ENCODE data around the gene BEST1. TPM values are rescaled to one million over a fixed set of nuclear protein-coding genes. Genes with fewer than 3 reads are reported as not detected.
A peak's percentile ranks its signal among the peaks of the same experiment; 100 is the strongest.

BEST1 gene
- not detected for total RNA-seq

DNA sequence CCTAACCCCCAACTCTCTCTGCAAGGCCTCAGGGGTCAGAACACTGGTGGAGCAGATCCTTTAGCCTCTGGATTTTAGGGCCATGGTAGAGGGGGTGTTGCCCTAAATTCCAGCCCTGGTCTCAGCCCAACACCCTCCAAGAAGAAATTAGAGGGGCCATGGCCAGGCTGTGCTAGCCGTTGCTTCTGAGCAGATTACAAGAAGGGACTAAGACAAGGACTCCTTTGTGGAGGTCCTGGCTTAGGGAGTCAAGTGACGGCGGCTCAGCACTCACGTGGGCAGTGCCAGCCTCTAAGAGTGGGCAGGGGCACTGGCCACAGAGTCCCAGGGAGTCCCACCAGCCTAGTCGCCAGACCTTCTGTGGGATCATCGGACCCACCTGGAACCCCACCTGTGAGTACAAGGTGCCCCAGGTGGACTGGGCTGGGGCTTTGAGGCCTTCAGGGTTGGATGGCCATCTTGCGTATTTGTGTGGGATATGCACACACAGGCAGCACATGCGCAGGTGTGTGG, at the start of gene BEST1:
BEST1 (plus strand) TSS at position 317 of the 513 bp plus-strand sequence. CDS start 1,456 bp downstream, outside the sequence.
- no peak within 1 kb of the TSS for H3K4me3 Mint-ChIP-seq
- CTCF ChIA-PET, result interaction anchor here (0.9 to 9.4 kb wide), 7 partner anchors 13 to 158 kb away, joined by 3 to 179 read pairs (median 5); no protein-coding TSS in a partner anchor
- no peaks in the 10 kb centered on the region for H3K9me3 Mint-ChIP-seq (ENCODE audit: low read depth)

DNA sequence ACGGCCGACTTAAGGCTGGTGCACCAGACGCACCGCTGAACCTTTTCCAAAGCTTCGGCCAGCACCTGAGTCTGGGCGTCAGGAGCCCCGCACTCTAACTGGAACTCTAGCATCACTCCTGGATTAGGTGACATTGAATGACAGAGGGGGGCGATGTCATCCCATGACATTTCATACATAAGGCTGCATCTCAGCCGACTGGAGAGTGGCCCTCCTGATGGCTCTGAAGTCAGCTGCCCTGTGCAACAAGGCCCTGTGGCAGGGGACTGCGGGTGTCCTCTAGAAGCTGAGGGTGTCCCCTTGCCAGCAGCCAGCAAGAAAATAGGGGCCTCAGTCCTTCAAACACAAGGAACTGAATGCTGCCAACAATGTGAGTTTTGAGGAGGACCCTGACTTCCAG, 48.8 kb upstream of the BEST1 start:
- no peak overlapping the region for H3K27ac Mint-ChIP-seq
- CTCF ChIA-PET, result interaction anchor here (1.0 to 11.4 kb wide), 4 partner anchors 9 to 207 kb away, joined by 3 to 260 read pairs (median 184); partner anchors contain the start of gene BEST1
- H3K4me1 Mint-ChIP-seq, result peaks cover 6% of the 10 kb centered on the region
- no peak overlapping the region for H3K4me3 Mint-ChIP-seq
- ATAC-seq, result no peak
- H3K9me3 Mint-ChIP-seq (ENCODE audit: low read depth), result no peaks in the 10 kb centered on the region
- no peak for DNase-seq
- no peaks in the 10 kb centered on the region for H3K36me3 Mint-ChIP-seq
- H3K27me3 Mint-ChIP-seq, result peaks cover 3% of the 10 kb centered on the region

More for the DNA sequence above, at the start of gene BEST1:
- Mint-ChIP-seq H3K4me1 (no peaks in the 10 kb centered on the region), H3K27ac (no peak within 1 kb of the TSS), H3K27me3 (peaks cover 15% of the 10 kb centered on the region), H3K36me3 (no peaks in the 10 kb centered on the region)
- no peak for DNase-seq
- no peak for ATAC-seq

DNA sequence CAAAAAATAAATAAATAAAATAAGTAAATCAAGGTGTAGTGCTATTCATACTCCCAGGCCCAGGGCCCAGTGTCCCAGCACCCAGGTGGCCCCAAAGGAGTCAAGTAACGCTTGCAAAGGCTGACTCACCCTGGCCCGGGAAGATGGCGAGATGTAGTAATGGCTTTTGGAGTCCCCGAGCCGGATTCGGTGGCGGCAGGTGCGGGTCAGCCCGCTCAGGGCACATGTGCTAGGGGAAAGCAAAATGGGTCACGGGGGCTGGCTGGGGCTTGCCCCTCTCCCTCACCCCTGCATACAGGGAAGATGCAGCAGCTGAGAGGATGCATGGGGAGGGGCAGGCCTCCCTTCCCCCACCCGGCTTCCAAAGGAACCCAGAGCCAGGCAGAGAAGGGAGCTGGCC, 47.8 kb upstream of the BEST1 start:
- H3K27me3 Mint-ChIP-seq, result peaks cover 3% of the 10 kb centered on the region
- CTCF ChIA-PET, result interaction anchor here (1.0 to 11.4 kb wide), 4 partner anchors 47 to 206 kb away, joined by 5 to 260 read pairs (median 184); partner anchors contain the start of gene BEST1
- no peaks in the 10 kb centered on the region for H3K9me3 Mint-ChIP-seq (ENCODE audit: low read depth)
- H3K36me3 Mint-ChIP-seq, result no peaks in the 10 kb centered on the region
- no peak for ATAC-seq
- no peak overlapping the region for H3K27ac Mint-ChIP-seq
- H3K4me1 Mint-ChIP-seq, result peaks cover 6% of the 10 kb centered on the region
- no peak for DNase-seq
- H3K4me3 Mint-ChIP-seq, result no peak overlapping the region

DNA sequence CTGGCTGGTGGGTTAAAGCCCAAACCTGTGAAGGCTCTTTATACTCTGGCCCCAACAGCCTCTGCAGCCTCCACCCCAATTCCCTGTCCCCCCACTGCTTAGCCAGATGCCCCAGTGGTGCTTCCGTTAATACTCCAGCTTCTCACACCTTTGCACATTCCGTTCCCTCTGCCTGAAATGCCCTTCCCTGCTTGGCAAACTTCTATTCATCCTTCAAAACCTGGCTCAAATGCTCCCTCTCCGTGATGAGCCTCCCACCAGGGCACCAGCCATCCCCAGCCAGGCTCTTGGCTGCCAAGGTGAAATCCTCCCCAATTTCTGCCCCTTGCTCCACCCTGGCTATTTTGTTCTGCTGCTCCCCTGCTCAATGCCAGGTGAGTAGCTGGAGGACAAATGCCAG, 46.3 kb upstream of the BEST1 start:
- no peak for ATAC-seq
- DNase-seq, result no peak
- Mint-ChIP-seq H3K9me3 (ENCODE audit: low read depth) (no peaks in the 10 kb centered on the region), H3K36me3 (no peaks in the 10 kb centered on the region), H3K4me3 (no peak overlapping the region), H3K27me3 (peaks cover 3% of the 10 kb centered on the region), H3K27ac (no peak overlapping the region), H3K4me1 (peaks cover 4% of the 10 kb centered on the region)
- CTCF ChIA-PET, result interaction anchor here (9.9 to 11.4 kb wide), 3 partner anchors 46 to 205 kb away, joined by 179 to 260 read pairs (median 190); partner anchors contain the start of gene BEST1

- peaks cover 3% of the 10 kb centered on the region for H3K27me3 Mint-ChIP-seq
- no peaks in the 10 kb centered on the region for H3K4me1 Mint-ChIP-seq
- H3K27ac Mint-ChIP-seq, result no peak overlapping the region
- DNase-seq, result no peak
- H3K9me3 Mint-ChIP-seq (ENCODE audit: low read depth), result no peaks in the 10 kb centered on the region
- no peak overlapping the region for H3K4me3 Mint-ChIP-seq
- CTCF ChIA-PET, result interaction anchor here (1.9 to 11.4 kb wide), 4 partner anchors 8 to 204 kb away, joined by 5 to 260 read pairs (median 184); partner anchors contain the start of gene BEST1
- H3K36me3 Mint-ChIP-seq, result no peaks in the 10 kb centered on the region
- peak; percentile 30 for ATAC-seq
Observed at GRCh38 chr11:61904539-61905048, 45.6 kb upstream of the BEST1 start.

DNA sequence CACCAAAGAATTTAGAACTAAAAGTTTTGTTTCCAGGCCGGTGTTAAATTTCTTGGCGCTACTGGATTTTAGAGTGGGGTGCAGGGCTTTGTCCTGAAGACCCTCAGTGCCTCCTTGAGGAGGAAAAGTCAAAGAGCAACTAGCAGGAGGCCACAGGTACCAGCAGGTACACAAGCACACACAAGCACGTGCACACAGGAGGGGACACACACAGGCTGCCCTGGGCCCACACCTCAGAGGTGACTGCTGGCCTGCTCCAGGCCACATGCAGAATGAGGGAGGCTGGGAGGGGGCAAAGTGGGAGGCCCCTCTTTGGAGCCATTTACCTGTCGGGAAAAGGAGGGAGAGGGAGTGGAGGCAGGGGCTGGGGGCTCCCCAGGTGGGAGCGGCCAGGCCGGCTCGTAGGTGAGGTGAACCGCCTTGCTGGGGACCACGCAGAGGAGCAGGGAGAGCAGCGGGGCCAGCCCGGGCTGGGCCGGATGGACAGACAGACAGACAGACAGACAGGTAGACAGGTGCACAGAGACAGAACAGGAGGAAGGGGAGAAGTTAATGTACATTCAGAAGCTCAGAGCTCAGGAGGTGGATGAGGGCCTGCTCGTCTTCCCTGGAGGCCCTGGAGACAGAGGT, 45.0 kb upstream of the BEST1 start:
- no peak overlapping the region for H3K4me3 Mint-ChIP-seq
- CTCF ChIA-PET, result interaction anchor here (1.9 to 11.4 kb wide), 3 partner anchors 9 to 178 kb away, joined by 5 to 260 read pairs (median 179); partner anchors contain the start of gene BEST1
- ATAC-seq (no peak), DNase-seq (no peak)
- no peaks in the 10 kb centered on the region for H3K36me3 Mint-ChIP-seq
- H3K4me1 Mint-ChIP-seq, result no peaks in the 10 kb centered on the region
- H3K27ac Mint-ChIP-seq, result no peak overlapping the region
- no peaks in the 10 kb centered on the region for H3K9me3 Mint-ChIP-seq (ENCODE audit: low read depth)
- H3K27me3 Mint-ChIP-seq, result peaks cover 3% of the 10 kb centered on the region

GRCh38 chr11:61905801-61906521, 44.2 kb upstream of the BEST1 start:
- CTCF ChIA-PET, result interaction anchor here (1.4 to 11.1 kb wide), 3 partner anchors 8 to 177 kb away, joined by 3 to 260 read pairs (median 5); no protein-coding TSS in a partner anchor

GRCh38 chr11:61906522-61906909, 43.6 kb upstream of the BEST1 start:
- Mint-ChIP-seq H3K9me3 (ENCODE audit: low read depth) (no peaks in the 10 kb centered on the region), H3K27me3 (peaks cover 3% of the 10 kb centered on the region), H3K36me3 (no peaks in the 10 kb centered on the region), H3K4me1 (no peaks in the 10 kb centered on the region), H3K27ac (no peak overlapping the region), H3K4me3 (no peak overlapping the region)
- CTCF ChIA-PET, result interaction anchor here (1.4 to 2.8 kb wide), 2 partner anchors 7 to 9 kb away, joined by 3 to 14 read pairs; no protein-coding TSS in a partner anchor
- ATAC-seq, result no peak
- no peak for DNase-seq

More at GRCh38 chr11:61905801-61906521, 44.2 kb upstream of the BEST1 start:
- Mint-ChIP-seq H3K27me3 (peaks cover 3% of the 10 kb centered on the region), H3K36me3 (no peaks in the 10 kb centered on the region), H3K9me3 (ENCODE audit: low read depth) (no peaks in the 10 kb centered on the region), H3K4me3 (no peak overlapping the region), H3K4me1 (no peaks in the 10 kb centered on the region), H3K27ac (no peak overlapping the region)
- no peak for ATAC-seq
- DNase-seq, result no peak

DNA sequence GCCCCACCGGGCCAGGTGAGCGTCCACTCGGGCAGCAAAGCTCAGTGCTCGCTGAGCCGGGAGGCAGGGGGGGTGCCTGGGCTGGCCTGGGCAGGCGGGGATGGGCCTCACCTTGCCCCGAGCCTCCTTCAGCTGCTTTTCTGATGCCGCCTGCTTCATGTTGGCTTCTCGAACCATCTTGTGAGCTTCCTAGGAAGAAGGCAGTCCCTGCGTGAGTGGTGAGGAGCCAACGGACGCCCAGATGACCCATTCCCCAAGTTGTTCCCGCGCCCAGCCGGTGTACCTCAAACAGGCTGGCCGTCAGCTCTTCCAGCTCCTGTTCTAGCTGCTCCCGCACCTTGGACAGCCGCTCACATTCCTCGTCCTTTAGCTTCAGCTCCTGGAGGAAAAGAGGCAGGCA, 42.9 kb upstream of the BEST1 start:
- Mint-ChIP-seq H3K4me1 (no peaks in the 10 kb centered on the region), H3K36me3 (no peaks in the 10 kb centered on the region), H3K27ac (no peak overlapping the region), H3K9me3 (ENCODE audit: low read depth) (no peaks in the 10 kb centered on the region), H3K4me3 (no peak overlapping the region), H3K27me3 (peaks cover 3% of the 10 kb centered on the region)
- CTCF ChIA-PET, result interaction anchor here (0.6 to 2.8 kb wide), 5 partner anchors 8 to 273 kb away, joined by 3 to 14 read pairs (median 3); no protein-coding TSS in a partner anchor
- no peak for DNase-seq
- no peak for ATAC-seq

GRCh38 chr11:61907871-61908729, 42.1 kb upstream of the BEST1 start:
- CTCF ChIA-PET, result interaction anchor here (0.6 to 2.8 kb wide), 7 partner anchors 9 to 272 kb away, joined by 3 to 14 read pairs (median 3); no protein-coding TSS in a partner anchor
- peaks cover 3% of the 10 kb centered on the region for H3K27me3 Mint-ChIP-seq
- no peaks in the 10 kb centered on the region for H3K4me1 Mint-ChIP-seq
- H3K27ac Mint-ChIP-seq, result no peak overlapping the region
- H3K4me3 Mint-ChIP-seq, result no peak overlapping the region
- DNase-seq (no peak), ATAC-seq (no peak)
- no peaks in the 10 kb centered on the region for H3K36me3 Mint-ChIP-seq
- no peaks in the 10 kb centered on the region for H3K9me3 Mint-ChIP-seq (ENCODE audit: low read depth)

DNA sequence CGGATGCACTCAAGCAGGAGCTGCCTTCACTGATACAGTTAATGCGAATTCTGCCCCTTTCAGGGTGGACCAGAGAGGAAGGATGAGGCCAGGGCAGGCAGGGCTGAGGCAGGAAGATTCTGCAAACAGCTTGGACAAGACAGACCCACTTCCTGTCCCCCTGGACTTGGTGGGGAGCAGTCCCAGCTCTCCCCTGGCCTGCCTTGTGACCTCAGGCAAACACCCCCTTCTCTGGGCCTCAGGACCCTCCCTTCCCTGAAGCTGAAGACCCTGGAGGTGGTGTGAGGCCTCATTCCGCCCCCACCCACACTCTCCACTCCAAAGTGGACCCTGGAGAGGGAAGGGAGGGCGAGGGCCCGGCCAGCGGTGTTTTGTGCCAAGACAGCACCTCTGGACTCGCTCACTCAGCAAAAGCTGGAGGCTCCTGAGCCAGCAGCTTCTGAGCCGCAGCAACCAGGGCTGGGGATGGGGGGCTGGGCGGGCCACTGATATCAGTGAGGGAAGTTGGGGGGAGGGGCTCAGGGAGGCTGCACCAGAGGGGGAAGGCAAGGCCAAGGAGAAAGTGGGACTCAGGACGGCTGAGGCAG, 41.3 kb upstream of the BEST1 start:
- Mint-ChIP-seq H3K9me3 (ENCODE audit: low read depth) (no peaks in the 10 kb centered on the region), H3K27ac (no peak overlapping the region), H3K27me3 (peaks cover 2% of the 10 kb centered on the region), H3K4me3 (no peak overlapping the region), H3K4me1 (no peaks in the 10 kb centered on the region), H3K36me3 (no peaks in the 10 kb centered on the region)
- ATAC-seq (no peak), DNase-seq (no peak)
- CTCF ChIA-PET, result interaction anchor here (1.7 to 2.8 kb wide), 4 partner anchors 10 to 199 kb away, joined by 5 to 14 read pairs (median 7); no protein-coding TSS in a partner anchor

Measured in activated CD8-positive, alpha-beta memory T cell treated with anti-CD3 and anti-CD28 coated beads, Interleukin-2, amount 10 ng/mL, durations not matched to agents 7 days and 5 days (primary cell).